Heart left ventricle (tissue), 16 donors: ENCODE data around the gene STIL. TPM values are rescaled to one million over a fixed set of nuclear protein-coding genes. Genes with fewer than 3 reads are reported as not detected.

Experiments used
- ATAC-seq, 4 donors: fragments of 200-7000 bp; cut with Tn5 transposase; one replicate each; pipeline ENCODE4 v1.9.1; 2020 to 2022; ENCODE audit warnings: moderate library complexity in 4 of 4, mild to moderate bottlenecking in 3 of 4, moderate number of reproducible peaks in 1 of 4
- DNase-seq, 5 donors: peaks; one replicate each; pipeline ENCODE4 v3.0.0-alpha.2; 2020
- H3K27ac ChIP-seq, 12 donors: fragments of 200-600 bp; sonication (generic) in 4 of 12; one replicate each; pipeline versions ENCODE4 v1.5.0 to v1.8.0; 2016 to 2022; ENCODE audit warnings: mild to moderate bottlenecking in 2 of 12
- H3K27me3 ChIP-seq, 9 donors: fragments of 200-600 bp; sonication (generic) in 2 of 9; one replicate each; pipeline versions ENCODE4 v1.5.1 to v1.8.0; 2016 to 2022; ENCODE audit warnings: mild to moderate bottlenecking in 3 of 9
- H3K36me3 ChIP-seq, 9 donors: fragments of 200-600 bp; sonication (generic) in 2 of 9; one replicate each; pipeline versions ENCODE4 v1.5.0 to v1.8.0; 2018 to 2022; ENCODE audit warnings: mild to moderate bottlenecking in 2 of 9
- H3K4me1 ChIP-seq, 12 donors: fragments of 200-600 bp; sonication (generic) in 4 of 12; one replicate each; pipeline versions ENCODE4 v1.5.0 to v1.8.0; 2016 to 2022; ENCODE audit warnings: mild to moderate bottlenecking in 3 of 12
- H3K4me3 ChIP-seq, 12 donors: fragments of 200-600 bp; sonication (generic) in 4 of 12; one replicate each; pipeline versions ENCODE4 v1.5.0 to v1.8.0; 2017 to 2022; ENCODE audit warnings: mild to moderate bottlenecking in 9 of 12, moderate library complexity in 4 of 12
- H3K9me3 ChIP-seq, 12 donors: fragments of 200-600 bp; sonication (generic) in 4 of 12; one replicate each; pipeline versions ENCODE4 v1.5.0 to v1.8.0; 2016 to 2022; ENCODE audit warnings: mild to moderate bottlenecking in 1 of 12
- POLR2A ChIP-seq, 2 donors: fragments of 450-650 bp; IDR thresholded peaks; one replicate each; pipeline ENCODE4 v1.6.1; 2017; ENCODE audit warnings: antibody characterized with exemption in 2 of 2, mild to moderate bottlenecking in 2 of 2, moderate library complexity in 2 of 2
- WGBS, 4 donors: extraction: QIAGEN DNeasy Blood & Tissue Kit in 2 of 4; methylation state at CpG; one replicate each; pipeline versions ENCODE4 v1.1.5 to v1.1.7; 2013 to 2018; 5-methylcytosine and 5-hydroxymethylcytosine counted together
- intact Hi-C, 10 donors: fragments of 100-400 bp; cut with DNase I; formaldehyde crosslinking; loops; one replicate each; pipeline versions ENCODE4 v1.11.1 to v1.14.2; 2022
- polyA plus RNA-seq, 2 donors: library from polyadenylated mRNA; stranded (reverse); fragments of 200-250 nt; gene quantifications; one replicate each; pipeline ENCODE4 v1.2.3, GENCODE V29; 2013
- total RNA-seq, 9 donors: library from RNA; depleted of rRNA in 2 of 9; stranded (reverse); fragments of >200 nt in 2 of 9; fragmentation: NEBNext Ultra II Directional in 3 of 9; extraction: Animal tissue kit (Norgen Biotek cat#: 25700) in 3 of 9; gene quantifications; one replicate each; pipeline versions ENCODE4 v1.1.0 to v1.2.4, GENCODE V29; 2016 to 2023
- TF ChIP-seq, protein P1 (sequence below), 12 donors: fragments of 200-600 bp; sonication (generic) in 4 of 12; IDR thresholded peaks; one replicate each; pipeline versions ENCODE4 v1.5.0 to v1.8.0; 2018 to 2022; ENCODE audit warnings: antibody characterized with exemption in 12 of 12, mild to moderate bottlenecking in 5 of 12
- donor health status: ischemic (EF 13 %, LVEDD 7.1; RV severe dilation, severe dysfunction).
- donor health status: healthy with polysubstance abuse.
- donor health status: DM: no; HTN: yes; CAD: no.
- donor health status: DM: no; HTN: no; CAD: no.
- donor health status: ischemic (EF 25% LVEDD 6.9; RV normal size, moderate dysfunction).
- donor health status: ischemic (EF 25% LVEDD 5.7; RV mildly dilated, moderate dysfunction).
- donor health status: healthy.
- donor health status: DM: yes; HTN: yes; CAD: no.
- donor health status: ischemic (EF 35%, LVEDD 5.7; RV mildly dilated, moderate dysfunction).
- donor health status: nonischemic (EF 11% LVEDD 7.7; RV severe dilation, severe dysfunction).
- donor health status: DM: yes; HTN: yes; CAD: no.
- donor health status: PGD.
- donor health status: ischemic (EF 29% LVEDD 5.4; RV normal size, mild dysfunction).
- donor health status: nonischemic (EF 23%, LVEDD 6.1; RV moderate dilation, normal function).

Gene STIL
- total and polyA plus RNA-seq, 11 donors, result 0.19 to 3.1 (median 0.60) TPM

DNA sequence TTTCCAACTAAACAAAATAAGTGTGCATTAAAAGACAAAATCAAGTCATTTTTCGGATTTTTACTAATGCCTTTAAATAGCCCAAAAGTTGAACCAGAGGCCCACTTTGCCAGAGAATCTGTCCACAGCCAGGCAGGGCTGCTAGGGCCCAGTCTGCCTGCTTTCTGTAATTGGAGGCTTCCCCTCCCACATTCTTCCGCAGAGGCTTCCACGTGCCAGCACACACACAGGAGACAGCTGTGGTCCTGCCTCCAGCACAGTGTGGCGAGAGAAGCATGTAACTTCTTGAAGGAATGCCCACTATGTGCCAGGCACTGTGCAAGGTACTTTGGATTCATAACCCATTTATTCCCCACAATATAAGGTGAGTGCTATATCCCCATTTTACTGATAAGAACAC is 112.8 kb downstream of the STIL start:
- Histone ChIP-seq H3K36me3 (no peaks in the 10 kb centered on the region), H3K4me3 (no peak overlapping the region), H3K27me3 (peaks cover 0 to 12% (median 0%) of the 10 kb centered on the region in 9 donors), H3K4me1 (peaks cover 0 to 6% (median 0%) of the 10 kb centered on the region in 12 donors), H3K27ac (no peak overlapping the region), H3K9me3 (peaks cover 0 to 9% (median 4%) of the 10 kb centered on the region in 12 donors)
- 30 to 41% (median 33%) methylated on average over 4 of the region's 4 CpGs for WGBS, 4 donors
- ATAC-seq (no peak), DNase-seq (no peak)
- intact Hi-C loops, result no loop called here
- TF ChIP-seq, protein P1, sequence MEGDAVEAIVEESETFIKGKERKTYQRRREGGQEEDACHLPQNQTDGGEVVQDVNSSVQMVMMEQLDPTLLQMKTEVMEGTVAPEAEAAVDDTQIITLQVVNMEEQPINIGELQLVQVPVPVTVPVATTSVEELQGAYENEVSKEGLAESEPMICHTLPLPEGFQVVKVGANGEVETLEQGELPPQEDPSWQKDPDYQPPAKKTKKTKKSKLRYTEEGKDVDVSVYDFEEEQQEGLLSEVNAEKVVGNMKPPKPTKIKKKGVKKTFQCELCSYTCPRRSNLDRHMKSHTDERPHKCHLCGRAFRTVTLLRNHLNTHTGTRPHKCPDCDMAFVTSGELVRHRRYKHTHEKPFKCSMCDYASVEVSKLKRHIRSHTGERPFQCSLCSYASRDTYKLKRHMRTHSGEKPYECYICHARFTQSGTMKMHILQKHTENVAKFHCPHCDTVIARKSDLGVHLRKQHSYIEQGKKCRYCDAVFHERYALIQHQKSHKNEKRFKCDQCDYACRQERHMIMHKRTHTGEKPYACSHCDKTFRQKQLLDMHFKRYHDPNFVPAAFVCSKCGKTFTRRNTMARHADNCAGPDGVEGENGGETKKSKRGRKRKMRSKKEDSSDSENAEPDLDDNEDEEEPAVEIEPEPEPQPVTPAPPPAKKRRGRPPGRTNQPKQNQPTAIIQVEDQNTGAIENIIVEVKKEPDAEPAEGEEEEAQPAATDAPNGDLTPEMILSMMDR (IDR thresholded peaks at IDR 0.05), result no peak
- TF ChIP-seq POLR2A (IDR thresholded peaks at IDR 0.05), result no peak

Other genes with a start within 250 kb of the STIL start
- gene CYP4Z1, start 246.9 kb downstream of the STIL start, total RNA-seq, result under 1 TPM in 7 of 9 donors, not detected in 2; 0.14 to 0.79 (median 0.31) TPM
- under 1 TPM; 0.04 to 0.61 TPM for gene CYP4Z1, start 246.9 kb downstream of the STIL start, polyA plus RNA-seq
- under 1 TPM in 1 of 9 donors, not detected in 8; 0.75 TPM for gene CYP4A22, start 176.7 kb downstream of the STIL start, total RNA-seq
- under 1 TPM in 1 of 2 donors, not detected in 1; 0.08 TPM for gene CYP4A22, start 176.7 kb downstream of the STIL start, polyA plus RNA-seq
- 1 to 10 TPM in 1 of 9 donors, under 1 TPM in 1, not detected in 7; 0.56 to 7.1 TPM for gene PDZK1IP1, start 124.1 kb downstream of the STIL start, total RNA-seq
- not detected for gene PDZK1IP1, start 124.1 kb downstream of the STIL start, polyA plus RNA-seq
- 1 to 10 TPM; 1.8 to 3.9 (median 3.4) TPM for gene TAL1, start 81.9 kb downstream of the STIL start, total RNA-seq
- 1 to 10 TPM; 2.7 to 2.9 TPM for gene TAL1, start 81.9 kb downstream of the STIL start, polyA plus RNA-seq
- gene CMPK1, start 19.6 kb upstream of the STIL start, total RNA-seq, result 10 to 100 TPM; 42.3 to 88.7 (median 73.0) TPM
- gene CMPK1, start 19.6 kb upstream of the STIL start, polyA plus RNA-seq, result 10 to 100 TPM; 37.0 to 68.4 TPM
- not detected for gene FOXE3, start 102.1 kb upstream of the STIL start, total RNA-seq
- gene FOXE3, start 102.1 kb upstream of the STIL start, polyA plus RNA-seq, result not detected
- gene FOXD2, start 123.9 kb upstream of the STIL start, total RNA-seq, result under 1 TPM in 5 of 9 donors, not detected in 4; 0.05 to 0.14 (median 0.12) TPM
- gene FOXD2, start 123.9 kb upstream of the STIL start, polyA plus RNA-seq, result under 1 TPM; 0.01 to 0.04 TPM